Chondrocyte (in vitro differentiated cells): Measurements from ENCODE around the gene C3. TPM values are rescaled to one million over a fixed set of nuclear protein-coding genes. Genes with fewer than 3 reads are reported as not detected.
"Not testable (repeated sequence)": the region's sequence is repeated elsewhere in the genome, so short reads cannot be mapped to it uniquely, and the experiment has no call there.

ENCODE experiments used
- DNase-seq: peaks from one replicate; pipeline ENCODE4 v3.0.0; 2021; ENCODE audit warnings: mixed read lengths, low spot score
- H3K27ac Mint-ChIP-seq: one replicate; pipeline ENCODE4 v1.8.0; 2021; ENCODE audit warnings: mild to moderate bottlenecking, moderate library complexity, mixed read lengths; ENCODE audit not compliant: unreplicated experiment
- H3K27me3 Mint-ChIP-seq: 2 replicates; pipeline ENCODE4 v1.8.0; 2021; ENCODE audit warnings: low read depth, mixed read lengths
- H3K36me3 Mint-ChIP-seq: 2 replicates; pipeline ENCODE4 v1.8.0; 2021; ENCODE audit warnings: low read depth, mixed read lengths
- H3K4me1 Mint-ChIP-seq: 2 replicates; pipeline ENCODE4 v1.8.0; 2021; ENCODE audit warnings: low read depth, mild to moderate bottlenecking, mixed read lengths
- H3K4me3 Mint-ChIP-seq: one replicate; pipeline ENCODE4 v1.8.0; 2021; ENCODE audit warnings: mild to moderate bottlenecking, moderate library complexity, mixed read lengths; ENCODE audit not compliant: unreplicated experiment
- H3K9me3 Mint-ChIP-seq: 2 replicates; pipeline ENCODE4 v1.8.0; 2021; ENCODE audit warnings: low read depth, mixed read lengths
- total RNA-seq: library from RNA; stranded (reverse); gene quantifications from 3 replicates; pipeline ENCODE4 v1.2.1, GENCODE V29; 2021
- TF ChIP-seq, protein P1 (sequence below): fragments of 200-600 bp; sonication (generic); IDR thresholded peaks from 2 replicates; pipeline ENCODE4 v1.5.0; 2021; ENCODE audit warnings: antibody characterized with exemption, mild to moderate bottlenecking, moderate library complexity

The C3 gene
- total RNA-seq, 1 donor from 2014 or later, result 0.77 TPM

DNA sequence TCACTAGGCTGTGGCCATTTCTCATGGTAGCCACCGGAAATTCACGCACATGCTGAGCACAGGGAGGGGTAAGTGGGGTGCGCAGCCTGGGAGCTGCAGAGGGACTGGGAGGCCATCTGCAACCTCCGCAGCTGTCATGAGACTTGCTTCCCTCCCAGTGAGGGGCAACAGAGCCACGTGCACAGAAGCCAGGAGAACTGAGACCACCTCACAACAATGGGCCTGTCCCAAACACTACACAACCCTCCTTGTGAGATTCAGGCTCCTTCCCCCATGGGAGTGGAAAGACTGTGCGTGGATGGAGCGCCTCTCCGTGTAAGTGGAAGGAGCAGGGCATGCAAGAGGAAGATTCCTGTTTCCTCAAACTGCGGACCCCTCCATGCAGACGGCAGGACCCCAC is 8.8 kb downstream of the C3 start:
- no peaks in the 10 kb centered on the region for H3K36me3 Mint-ChIP-seq
- H3K9me3 Mint-ChIP-seq, result no peaks in the 10 kb centered on the region
- no peak overlapping the region for H3K27ac Mint-ChIP-seq
- no peak for DNase-seq
- no peaks in the 10 kb centered on the region for H3K4me1 Mint-ChIP-seq
- TF ChIP-seq, protein P1, sequence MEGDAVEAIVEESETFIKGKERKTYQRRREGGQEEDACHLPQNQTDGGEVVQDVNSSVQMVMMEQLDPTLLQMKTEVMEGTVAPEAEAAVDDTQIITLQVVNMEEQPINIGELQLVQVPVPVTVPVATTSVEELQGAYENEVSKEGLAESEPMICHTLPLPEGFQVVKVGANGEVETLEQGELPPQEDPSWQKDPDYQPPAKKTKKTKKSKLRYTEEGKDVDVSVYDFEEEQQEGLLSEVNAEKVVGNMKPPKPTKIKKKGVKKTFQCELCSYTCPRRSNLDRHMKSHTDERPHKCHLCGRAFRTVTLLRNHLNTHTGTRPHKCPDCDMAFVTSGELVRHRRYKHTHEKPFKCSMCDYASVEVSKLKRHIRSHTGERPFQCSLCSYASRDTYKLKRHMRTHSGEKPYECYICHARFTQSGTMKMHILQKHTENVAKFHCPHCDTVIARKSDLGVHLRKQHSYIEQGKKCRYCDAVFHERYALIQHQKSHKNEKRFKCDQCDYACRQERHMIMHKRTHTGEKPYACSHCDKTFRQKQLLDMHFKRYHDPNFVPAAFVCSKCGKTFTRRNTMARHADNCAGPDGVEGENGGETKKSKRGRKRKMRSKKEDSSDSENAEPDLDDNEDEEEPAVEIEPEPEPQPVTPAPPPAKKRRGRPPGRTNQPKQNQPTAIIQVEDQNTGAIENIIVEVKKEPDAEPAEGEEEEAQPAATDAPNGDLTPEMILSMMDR, result no peak
- H3K27me3 Mint-ChIP-seq, result peaks cover 38% of the 10 kb centered on the region
- H3K4me3 Mint-ChIP-seq, result no peak overlapping the region

DNA sequence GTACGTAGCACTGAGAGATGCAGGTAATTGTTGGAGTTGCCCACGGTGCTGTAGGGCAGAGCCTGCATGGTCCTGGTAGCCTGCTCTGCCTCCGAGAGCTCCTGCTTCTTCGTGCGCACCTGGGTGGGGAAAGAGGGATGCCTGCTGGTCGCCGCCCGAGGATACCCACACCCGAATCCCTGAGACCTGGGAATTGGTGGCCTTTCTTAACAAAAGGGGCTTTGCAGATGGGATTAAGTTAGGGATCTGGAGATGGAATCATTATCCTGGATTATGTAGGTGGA is 9.4 kb downstream of the C3 start:
- H3K27me3 Mint-ChIP-seq, result peaks cover 35% of the 10 kb centered on the region
- no peaks in the 10 kb centered on the region for H3K9me3 Mint-ChIP-seq
- no peak overlapping the region for H3K27ac Mint-ChIP-seq

DNA sequence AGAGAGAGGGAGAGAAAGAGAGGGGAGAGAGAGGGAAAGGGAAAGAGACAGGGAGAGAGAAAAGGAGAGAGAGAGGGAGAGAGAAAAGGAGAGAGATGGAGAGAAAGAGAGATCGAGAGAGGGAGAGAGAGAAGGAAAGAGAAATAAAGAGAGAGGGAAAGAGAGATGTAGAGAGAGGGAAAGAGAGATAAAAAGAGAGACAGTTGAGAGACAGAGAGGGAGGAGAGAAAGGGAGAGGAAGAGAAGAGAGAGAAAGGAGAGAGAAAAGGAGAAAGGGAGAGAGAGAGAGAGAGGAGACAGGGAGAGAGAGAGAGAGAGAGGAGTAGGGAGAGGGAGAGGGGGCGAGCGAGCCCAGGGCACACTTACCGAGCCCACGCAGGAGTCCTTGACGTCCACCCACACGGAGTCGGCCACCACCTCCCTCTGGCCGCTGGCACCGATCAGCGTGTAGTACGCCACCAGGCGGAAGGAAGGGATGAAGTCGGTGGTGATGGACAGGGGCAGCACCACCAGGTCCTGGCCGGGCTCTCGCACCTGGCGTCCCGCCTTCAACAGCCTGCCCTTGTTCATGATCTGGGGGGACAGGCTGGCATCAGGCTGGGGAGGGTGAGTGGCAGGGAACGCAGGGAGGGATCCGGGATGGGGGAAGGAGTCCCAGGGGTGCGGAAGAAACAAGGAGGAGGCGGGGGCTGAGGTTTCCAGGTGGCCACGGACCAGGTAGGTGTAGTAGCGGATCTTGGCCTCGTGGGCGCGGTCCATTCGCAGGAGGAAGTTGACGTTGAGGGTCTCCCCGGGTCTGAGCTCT is 10.0 kb downstream of the C3 start:
- Mint-ChIP-seq H3K27ac (no peak overlapping the region), H3K36me3 (no peaks in the 10 kb centered on the region), H3K4me1 (no peaks in the 10 kb centered on the region), H3K27me3 (peaks cover 35% of the 10 kb centered on the region), H3K9me3 (no peaks in the 10 kb centered on the region), H3K4me3 (no peak overlapping the region)
- TF ChIP-seq, protein P1, result peak; percentile 42
- no peak for DNase-seq

More for the DNA sequence above, 9.4 kb downstream of the C3 start:
- Mint-ChIP-seq H3K36me3 (no peaks in the 10 kb centered on the region), H3K4me3 (no peak overlapping the region), H3K4me1 (no peaks in the 10 kb centered on the region)
- DNase-seq, result no peak
- TF ChIP-seq, protein P1, result no peak

DNA sequence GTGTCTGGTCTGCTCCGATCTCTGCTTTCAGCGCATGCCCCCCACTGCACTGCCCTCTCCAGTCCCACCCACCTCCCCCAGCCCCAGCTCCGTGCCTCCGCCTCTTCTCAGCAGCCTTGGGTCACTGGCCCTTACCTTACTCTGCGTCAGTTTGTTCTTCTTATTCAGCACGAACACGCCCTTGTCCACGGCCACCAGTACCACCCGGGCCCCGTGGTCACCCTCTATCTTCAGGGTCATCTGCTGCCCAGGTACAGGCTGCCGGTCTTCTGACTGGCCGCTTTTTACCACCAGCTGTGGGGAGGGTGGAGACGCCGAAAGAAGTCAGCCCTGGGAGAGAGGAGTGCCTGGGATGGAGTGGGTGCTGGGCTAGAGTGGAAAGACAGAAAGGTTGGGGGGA is 10.9 kb downstream of the C3 start:
- Mint-ChIP-seq H3K4me3 (no peak overlapping the region), H3K27ac (no peak overlapping the region), H3K36me3 (no peaks in the 10 kb centered on the region), H3K9me3 (no peaks in the 10 kb centered on the region), H3K4me1 (no peaks in the 10 kb centered on the region), H3K27me3 (peaks cover 35% of the 10 kb centered on the region)
- DNase-seq, result no peak
- TF ChIP-seq, protein P1, result no peak

DNA sequence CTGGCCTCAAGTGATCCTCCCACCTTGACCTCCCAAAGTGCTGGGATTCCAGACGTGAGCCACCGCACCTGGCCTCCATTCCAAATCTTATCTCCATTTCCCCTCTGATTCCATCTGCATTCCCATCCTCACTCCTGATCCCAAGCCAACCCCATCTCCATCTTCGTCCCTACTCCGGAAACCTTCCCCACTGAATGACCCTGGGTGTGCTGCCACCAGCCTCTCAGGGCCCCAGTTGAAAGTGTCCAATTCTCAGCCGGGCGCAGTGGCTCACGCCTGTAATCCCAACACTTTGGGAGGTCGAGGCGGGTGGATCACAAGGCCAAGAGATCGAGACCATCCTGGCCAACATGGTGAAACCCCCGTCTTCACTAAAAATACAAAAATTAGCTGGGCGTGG is 11.5 kb downstream of the C3 start:
- H3K9me3 Mint-ChIP-seq, H3K4me1 Mint-ChIP-seq, H3K4me3 Mint-ChIP-seq, H3K27ac Mint-ChIP-seq, DNase-seq, H3K36me3 Mint-ChIP-seq: not testable (repeated sequence)
- peaks cover 35% of the 10 kb centered on the region for H3K27me3 Mint-ChIP-seq

DNA sequence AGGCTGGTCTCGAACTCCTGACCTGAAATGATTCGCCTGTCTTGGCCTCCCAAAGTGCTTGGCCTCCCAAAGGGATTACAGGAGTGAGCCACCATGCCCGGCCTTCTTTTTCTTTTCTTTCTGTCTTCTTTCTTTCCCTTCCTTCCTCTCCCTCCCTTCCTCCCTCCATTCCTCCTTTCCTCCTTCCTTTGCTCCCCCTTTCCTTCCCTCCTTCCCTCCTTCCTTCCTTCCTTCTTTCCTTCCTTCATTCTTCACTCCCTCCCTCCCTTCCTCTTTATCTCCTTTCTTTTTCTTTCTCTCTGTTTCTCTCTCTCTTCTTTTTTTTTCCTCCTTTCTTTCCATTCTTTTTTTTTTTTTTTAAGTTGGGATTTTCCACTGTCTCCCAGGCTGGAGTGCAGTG is 12.1 kb downstream of the C3 start:
- no peak overlapping the region for H3K4me3 Mint-ChIP-seq
- DNase-seq, result no peak
- peaks cover 35% of the 10 kb centered on the region for H3K27me3 Mint-ChIP-seq
- H3K27ac Mint-ChIP-seq, result no peak overlapping the region
- TF ChIP-seq, protein P1, result no peak
- no peaks in the 10 kb centered on the region for H3K36me3 Mint-ChIP-seq
- H3K9me3 Mint-ChIP-seq, result no peaks in the 10 kb centered on the region
- H3K4me1 Mint-ChIP-seq, result no peaks in the 10 kb centered on the region
